ENCODE data around the gene EXOSC7. TPM values are rescaled to one million over a fixed set of nuclear protein-coding genes. Genes with fewer than 3 reads are reported as not detected.

The EXOSC7 gene
- polyA plus RNA-seq, 1 of the 3 experiments (the other 2 are of a cell fraction) = 83.5 TPM

- POLR2A ChIA-PET = no interaction called here
- DNase-seq = no peak
- Histone ChIP-seq H4K20me1 (ENCODE audit: insufficient read depth) (peaks cover 28% of the 10 kb centered on the region; the same call in 1 of the 2 replicates), H3K79me2 (ENCODE audit: insufficient read depth) (peaks cover 42% of the 10 kb centered on the region), H3K4me2 (no peak overlapping the region), H2AFZ (ENCODE audit: low read depth) (no peak overlapping the region), H3K9me2 (no peaks in the 10 kb centered on the region), H3K36me3 (replicated peaks in 1 of 2; ENCODE audit: control insufficient read depth in 1 of 2, insufficient read depth in 2 of 2, low read length in 1 of 2) (peaks cover 0 to 19% of the 10 kb centered on the region in 2 experiments), H3F3A (replicated peaks; ENCODE audit: insufficient read depth) (no peaks in the 10 kb centered on the region), H3K27ac (ENCODE audit: low read depth in 2 of 2, low read length in 1 of 2) (peak overlapping the region in 1 of 2 experiments; percentile 22; a peak in 1 of 4 replicates), H3K9me3 (no peaks in the 10 kb centered on the region), H3K9ac (no peak overlapping the region), H3K27me3 (ENCODE audit: insufficient read depth) (no peaks in the 10 kb centered on the region), H3K4me1 (ENCODE audit: control insufficient read depth in 1 of 2, insufficient read depth in 2 of 2, low read depth in 1 of 2, low read length in 1 of 2) (peaks cover 0 to 54% of the 10 kb centered on the region in 2 experiments; a peak in 3 of 4 replicates), H3K4me3 (ENCODE audit: low read depth in 2 of 2, low read length in 1 of 2) (no peak overlapping the region)
- CTCF ChIA-PET = interaction anchor here (1.1 kb wide), 1 partner anchor 28 kb away, joined by 3 read pairs; no protein-coding TSS in a partner anchor
- WGBS (ENCODE audit: low lambda C conversion rate) = 95% methylated on average over 3 of the region's 3 CpGs
- TF ChIP-seq SIN3A (IDR thresholded peaks at IDR 0.05; ENCODE audit: borderline replicate concordance, low read depth, low read length) = no peak
- TF ChIP-seq FOXJ3 (CRISPR knock-in tag; IDR thresholded peaks at IDR 0.05) = no peak
Observed at GRCh38 chr3:44960387-44961026, 15.5 kb upstream of the EXOSC7 start.

GRCh38 chr3:44961888-44962287 is 14.2 kb upstream of the EXOSC7 start:
- peaks cover 34% of the 10 kb centered on the region; the same call in 1 of the 2 replicates for H4K20me1 ChIP-seq (ENCODE audit: insufficient read depth)
- WGBS (ENCODE audit: low lambda C conversion rate) = 95% methylated on average over 3 of the region's 3 CpGs
- peaks cover 4% of the 10 kb centered on the region for H3F3A ChIP-seq (replicated peaks; ENCODE audit: insufficient read depth)
- no peak overlapping the region for H3K9ac ChIP-seq
- H3K36me3 ChIP-seq (replicated peaks in 1 of 2; ENCODE audit: control insufficient read depth in 1 of 2, insufficient read depth in 2 of 2, low read length in 1 of 2) = peaks cover 0 to 15% of the 10 kb centered on the region in 2 experiments
- H3K79me2 ChIP-seq (ENCODE audit: insufficient read depth) = peaks cover 54% of the 10 kb centered on the region
- H3K4me3 ChIP-seq (ENCODE audit: low read depth in 2 of 2, low read length in 1 of 2) = no peak overlapping the region
- H3K4me1 ChIP-seq (ENCODE audit: control insufficient read depth in 1 of 2, insufficient read depth in 2 of 2, low read depth in 1 of 2, low read length in 1 of 2) = peaks cover 0 to 54% of the 10 kb centered on the region in 2 experiments; a peak in 3 of 4 replicates
- H3K27me3 ChIP-seq (ENCODE audit: insufficient read depth) = no peaks in the 10 kb centered on the region
- no peak overlapping the region for H2AFZ ChIP-seq (ENCODE audit: low read depth)
- TF ChIP-seq SMC3 (IDR thresholded peaks at IDR 0.05; ENCODE audit: low read depth, low read length) = no peak
- TF ChIP-seq USF1 (IDR thresholded peaks at IDR 0.05; ENCODE audit: borderline replicate concordance, low read depth) = no peak
- no peak for TF ChIP-seq SIN3A (IDR thresholded peaks at IDR 0.05; ENCODE audit: borderline replicate concordance, low read depth, low read length)
- TF ChIP-seq EP300 (IDR thresholded peaks at IDR 0.05; ENCODE audit: borderline replicate concordance in 1 of 2, low read depth in 1 of 2, low read length in 1 of 2) = peak in 1 of 2 experiments; percentile 32; a peak in 1 of 4 replicates
- TF ChIP-seq RXRA (IDR thresholded peaks at IDR 0.05; ENCODE audit: borderline replicate concordance, low read depth) = no peak
- no peak for TF ChIP-seq RAD21 (IDR thresholded peaks at IDR 0.05; ENCODE audit: low read length)
- no peak for TF ChIP-seq CHD2 (IDR thresholded peaks at IDR 0.05; ENCODE audit: low read length, partially characterized antibody)
- TF ChIP-seq MEF2A (IDR thresholded peaks at IDR 0.05; ENCODE audit: borderline replicate concordance, low read depth) = no peak
- TF ChIP-seq GATA2 (CRISPR knock-in tag; IDR thresholded peaks at IDR 0.05) = peak; percentile 42; the same call in 1 of the 2 replicates
- CTCF ChIA-PET = no interaction called here
- H3K9me2 ChIP-seq = no peaks in the 10 kb centered on the region
- POLR2A ChIA-PET = interaction anchor here (1.3 kb wide), 1 partner anchor 249 kb away, joined by 3 read pairs; the partner anchor contains the start of gene ZNF502
- peak; percentile 53 for DNase-seq
- no peak overlapping the region for H3K4me2 ChIP-seq
- H3K27ac ChIP-seq (ENCODE audit: low read depth in 2 of 2, low read length in 1 of 2) = peak overlapping the region in 1 of 2 experiments; percentile 81; a peak in 2 of 4 replicates
- H3K9me3 ChIP-seq = no peaks in the 10 kb centered on the region
